GM21529 (cell line): Measurements from ENCODE around the gene HSF2BP.
A peak's percentile ranks its signal among the peaks of the same experiment; 100 is the strongest.
"Not testable (repeated sequence)": the region's sequence is repeated elsewhere in the genome, so short reads cannot be mapped to it uniquely, and the experiment has no call there.

Source experiments
- ATAC-seq: cut with Tn5 transposase; IDR thresholded peaks from one replicate; pipeline ENCODE4 v1.9.1; 2021; ENCODE audit not compliant: unreplicated experiment

The HSF2BP gene

DNA sequence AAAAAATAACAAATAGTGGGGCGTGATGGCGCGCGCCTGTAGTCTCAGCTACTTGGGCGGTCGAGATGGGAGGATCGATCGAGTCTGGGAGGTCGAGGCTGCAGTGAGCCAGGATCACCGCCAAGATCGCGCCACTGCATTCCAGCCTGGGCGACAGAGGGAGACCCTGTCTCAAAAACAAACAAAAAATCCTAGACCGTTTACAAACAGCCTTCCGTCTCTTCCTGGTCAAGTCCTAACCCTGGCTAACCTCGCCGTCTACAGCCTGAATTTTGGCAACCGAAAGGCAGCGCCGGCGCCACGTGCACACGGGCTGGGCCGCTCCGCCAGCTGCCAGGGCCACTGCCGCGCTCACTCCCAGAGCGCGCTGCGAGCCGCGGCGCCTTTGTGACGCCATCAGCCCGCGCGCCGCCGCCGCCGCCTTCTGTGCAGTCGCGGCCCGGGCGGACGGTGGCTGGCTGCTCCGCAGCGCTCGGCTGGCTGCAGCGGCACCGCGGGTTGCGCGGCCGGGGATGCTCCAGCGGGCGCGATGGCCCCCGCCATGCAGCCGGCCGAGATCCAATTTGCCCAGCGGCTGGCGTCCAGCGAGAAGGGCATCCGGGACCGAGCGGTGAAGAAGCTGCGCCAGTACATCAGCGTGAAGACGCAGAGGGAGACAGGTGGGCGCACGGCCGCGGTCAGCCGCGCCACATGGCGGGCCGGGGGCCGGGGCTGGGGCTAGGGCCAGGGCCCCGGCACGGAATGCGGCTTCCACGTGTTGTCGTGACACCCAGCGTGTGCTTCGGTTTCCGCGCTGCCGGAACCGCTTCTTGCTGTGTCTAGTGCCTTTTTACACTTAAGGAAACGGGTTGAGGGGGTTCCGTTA, at the start of gene HSF2BP, which contains the start of gene RRP1B:
TSS of gene HSF2BP (minus strand) at position 353 of the 865 bp plus-strand sequence. CDS start 1,392 bp downstream, outside the sequence.
TSS of gene RRP1B (plus strand) at position 425 of the 865 bp plus-strand sequence. CDS start at position 530, 105 bp downstream.
- ATAC-seq, result peak; percentile 71

DNA sequence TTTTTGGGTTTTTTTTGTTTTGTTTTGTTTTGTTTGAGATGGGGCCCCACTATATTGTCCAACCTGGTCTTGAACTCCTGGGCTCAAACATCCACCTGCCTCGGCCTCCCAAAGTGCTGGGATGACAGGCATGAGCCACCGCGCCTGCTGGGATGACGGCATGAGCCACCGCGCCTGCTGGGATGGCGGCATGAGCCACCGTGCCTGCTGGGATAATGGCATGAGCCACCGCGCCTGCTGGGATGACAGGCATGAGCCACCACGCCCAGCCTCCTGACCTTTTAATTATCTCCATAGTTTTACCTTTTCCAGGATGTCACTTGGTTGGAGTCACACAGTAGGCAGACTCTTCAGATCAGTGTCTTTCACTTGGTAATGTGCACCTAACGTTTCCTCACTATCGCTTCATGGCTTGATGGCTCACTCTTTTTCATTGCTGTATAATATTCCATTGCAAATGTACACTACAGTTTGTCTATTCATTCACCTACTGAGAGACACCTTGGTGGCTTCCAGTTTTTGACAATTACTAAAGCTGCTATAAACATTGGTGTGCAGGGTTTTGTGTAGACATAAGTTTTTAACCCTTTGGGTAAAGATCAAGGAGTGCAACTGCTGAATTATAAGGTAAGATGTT, 49.6 kb upstream of the HSF2BP start:
- no peak for ATAC-seq

DNA sequence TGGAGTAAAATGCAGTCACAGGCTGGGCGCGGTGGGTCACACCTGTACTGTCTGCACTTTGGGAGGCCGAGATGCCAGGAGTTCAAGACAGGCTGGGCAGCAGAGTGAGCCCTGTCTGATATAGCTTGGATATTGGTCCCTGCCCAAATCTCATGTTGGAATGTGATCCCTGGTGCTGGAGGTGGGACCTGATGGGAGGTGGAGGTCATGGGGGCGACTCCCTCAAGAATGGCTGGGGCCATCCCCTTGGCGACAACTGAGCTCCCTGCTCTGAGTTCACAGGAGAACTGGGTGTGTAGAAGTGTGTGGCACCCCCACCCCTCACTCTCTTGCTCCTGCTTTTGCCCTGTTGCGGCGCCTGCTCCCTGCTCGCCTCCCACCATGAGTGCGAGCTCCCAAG, 48.2 kb upstream of the HSF2BP start:
- ATAC-seq, result no peak

DNA sequence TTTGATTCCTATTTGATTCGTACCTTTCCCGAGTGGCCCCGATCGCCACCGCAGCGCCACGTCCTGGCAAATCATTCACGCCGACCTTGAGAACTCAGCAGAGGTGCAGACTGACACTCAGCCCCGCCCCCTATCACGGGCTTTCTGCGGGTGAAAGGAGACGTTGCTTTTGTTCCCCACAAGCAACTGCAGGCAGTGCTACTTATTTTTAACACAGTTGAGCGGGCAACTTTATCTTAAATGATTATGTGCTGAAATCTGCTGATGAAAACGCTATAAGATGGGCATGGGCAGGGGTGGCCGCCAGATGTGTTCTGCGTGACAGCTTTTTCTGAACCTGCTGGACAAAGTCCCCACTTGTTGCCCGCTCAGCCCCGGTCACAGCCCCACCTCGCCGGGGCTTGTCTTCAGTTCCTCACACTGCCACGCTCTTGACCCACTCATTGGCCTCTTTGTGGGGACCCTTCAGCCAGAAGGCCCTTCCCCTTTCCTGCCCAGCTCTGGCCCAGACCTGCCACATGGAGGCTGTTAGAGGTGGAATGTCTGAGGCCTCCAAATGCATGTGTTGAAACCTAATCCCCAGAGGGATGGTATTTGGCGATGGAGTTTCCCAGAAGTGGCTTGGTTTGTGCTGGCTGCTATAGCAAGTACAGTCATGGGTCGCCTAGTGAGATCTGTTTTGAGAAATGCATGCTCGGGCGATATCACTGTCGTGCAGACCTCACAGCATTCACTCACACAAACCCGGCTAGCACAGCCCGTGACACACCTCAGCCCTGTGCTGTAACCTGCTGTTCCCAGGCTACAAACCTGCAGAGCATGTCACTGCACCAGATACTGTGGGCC, 44.0 kb upstream of the HSF2BP start:
- no peak for ATAC-seq

DNA sequence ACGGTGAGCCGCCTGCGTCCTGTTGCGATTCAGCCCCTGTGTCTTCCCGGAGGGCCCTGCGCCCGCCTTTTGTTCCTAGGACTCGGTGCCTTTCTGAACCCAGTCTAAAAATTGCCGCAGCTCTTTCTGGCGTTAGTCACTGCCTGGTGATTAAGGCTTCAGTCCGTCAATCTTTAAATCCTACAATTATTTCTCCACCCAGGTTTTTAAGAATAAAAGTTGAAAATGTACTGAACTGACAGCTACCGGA, 43.4 kb upstream of the HSF2BP start:
- ATAC-seq, result no peak

DNA sequence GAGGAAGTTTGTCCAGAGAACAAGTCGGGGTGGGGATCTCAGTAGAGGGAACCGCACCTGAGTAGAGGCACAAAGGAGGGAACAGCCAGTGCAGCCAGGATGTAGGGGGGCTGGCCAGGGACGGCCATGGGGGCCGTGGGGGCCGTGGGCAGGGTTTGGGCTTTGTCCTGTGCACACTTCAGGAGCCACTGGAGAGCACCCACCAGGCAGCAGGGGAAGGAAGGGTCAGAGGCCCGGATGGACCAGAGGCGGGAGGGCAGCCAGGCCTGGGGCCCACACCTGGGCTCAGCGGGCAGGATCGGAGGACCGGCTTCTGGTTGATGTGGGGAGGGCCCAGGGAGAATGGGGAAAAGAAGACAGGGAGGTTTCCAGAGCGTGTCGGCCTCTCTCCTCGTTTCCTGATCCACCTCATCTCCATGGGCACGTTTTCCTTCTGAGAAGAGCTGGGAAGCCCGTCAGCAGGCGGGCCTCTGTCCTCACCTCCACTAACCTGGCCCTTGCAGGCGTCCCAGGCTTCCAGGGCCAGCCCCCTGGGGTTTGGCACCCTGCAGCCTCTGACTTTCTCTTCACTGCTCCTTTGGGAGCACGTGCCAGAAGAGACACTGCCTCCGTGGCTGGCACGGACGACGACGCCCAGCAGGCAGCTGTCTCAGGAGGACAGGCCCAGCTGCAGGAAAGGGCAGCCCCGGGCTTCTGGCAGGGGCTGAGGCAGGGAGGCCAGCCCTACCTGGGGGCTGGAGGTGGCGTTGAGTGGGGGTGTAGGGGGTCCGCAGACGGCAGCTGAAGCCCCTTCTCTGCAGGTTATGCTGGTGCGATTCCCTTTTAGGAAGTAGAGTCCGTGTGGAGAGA, 42.9 kb upstream of the HSF2BP start:
- ATAC-seq, result no peak

DNA sequence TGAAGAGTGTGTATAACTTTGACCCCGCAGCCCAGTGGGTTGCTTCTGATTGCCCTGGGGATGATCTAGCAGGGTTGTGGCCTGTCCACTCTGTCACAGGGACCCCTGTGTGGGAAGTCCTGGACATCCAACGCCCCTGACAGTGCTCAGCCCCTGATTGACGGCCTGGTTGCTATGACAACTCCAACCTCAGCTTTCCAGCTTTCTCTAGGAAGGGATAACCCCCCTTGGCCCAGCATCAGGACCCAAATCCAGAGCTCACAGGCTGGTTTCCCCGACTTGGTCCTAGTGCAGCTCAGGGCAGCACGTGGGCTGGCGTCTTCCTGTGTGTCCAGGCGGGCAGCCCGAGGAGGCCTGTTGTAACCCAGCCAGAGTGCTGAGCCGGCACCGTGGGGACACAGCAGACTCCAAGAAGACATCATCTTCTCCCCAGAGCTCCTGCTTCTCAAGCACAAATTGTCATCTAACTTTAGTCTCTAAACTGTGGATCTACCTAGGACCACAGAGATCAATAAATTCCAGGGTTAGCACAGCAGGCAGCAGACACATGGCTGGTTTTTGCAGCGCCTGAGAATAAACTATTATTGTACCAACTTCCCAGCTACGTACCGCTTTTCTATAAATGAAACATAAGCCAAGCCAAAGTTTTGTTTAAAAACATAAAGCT, 40.8 kb upstream of the HSF2BP start:
- no peak for ATAC-seq

DNA sequence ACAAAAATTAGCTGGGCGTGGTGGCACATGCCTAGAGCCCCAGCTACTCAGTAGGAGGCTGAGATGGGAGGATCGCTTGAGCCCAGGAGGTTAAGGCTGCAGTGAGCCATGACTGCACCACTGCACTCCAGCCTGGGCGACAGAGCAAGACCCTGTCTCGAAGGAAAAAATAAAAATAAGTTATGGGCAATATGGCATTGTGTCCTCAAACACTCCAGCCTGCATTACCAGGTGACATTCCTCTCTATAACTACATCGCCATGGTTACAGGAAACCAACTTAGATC, 40.1 kb upstream of the HSF2BP start:
- ATAC-seq, result not testable (repeated sequence)

DNA sequence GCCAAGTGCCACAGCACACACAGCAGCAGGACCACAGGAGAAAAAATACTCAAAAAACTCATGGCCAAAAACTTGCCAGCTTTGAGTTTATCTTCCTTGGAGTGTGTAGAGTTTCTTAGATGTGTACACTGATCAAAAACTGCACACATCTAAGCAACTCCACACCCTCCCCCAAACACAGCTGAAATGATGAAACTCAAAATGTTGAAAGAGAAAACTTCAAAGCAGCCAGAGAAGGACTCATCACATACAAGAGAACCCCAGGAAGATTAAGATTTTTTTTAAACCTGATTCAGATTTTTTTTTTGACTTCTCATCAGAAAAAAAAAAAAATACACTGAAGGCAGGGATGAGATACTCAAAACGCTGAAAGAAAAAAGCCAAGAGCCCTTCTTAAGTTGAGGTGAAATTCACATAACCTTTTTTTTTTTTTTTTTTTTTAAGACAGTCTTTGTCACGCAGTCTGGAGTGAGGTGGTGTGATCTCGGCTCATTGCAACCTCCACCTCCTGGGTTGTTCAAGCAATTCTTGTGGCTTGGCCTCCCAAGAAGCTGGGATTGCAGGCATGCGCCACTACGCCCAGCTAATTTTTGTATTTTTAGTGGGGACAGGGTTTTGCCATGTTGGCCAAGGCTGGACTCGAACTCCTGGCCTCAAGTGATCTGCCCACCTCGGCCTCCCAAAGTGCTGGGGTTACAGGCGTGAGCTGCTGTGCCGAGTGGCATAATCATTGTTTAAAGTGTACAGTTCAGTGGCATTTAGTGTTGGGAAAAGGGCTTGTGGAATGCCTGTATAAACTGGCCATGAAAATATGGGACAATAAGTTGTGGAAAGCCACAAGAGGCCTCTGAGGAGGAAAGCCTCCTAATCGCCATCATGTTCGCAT, 38.7 kb upstream of the HSF2BP start:
- ATAC-seq, result no peak

DNA sequence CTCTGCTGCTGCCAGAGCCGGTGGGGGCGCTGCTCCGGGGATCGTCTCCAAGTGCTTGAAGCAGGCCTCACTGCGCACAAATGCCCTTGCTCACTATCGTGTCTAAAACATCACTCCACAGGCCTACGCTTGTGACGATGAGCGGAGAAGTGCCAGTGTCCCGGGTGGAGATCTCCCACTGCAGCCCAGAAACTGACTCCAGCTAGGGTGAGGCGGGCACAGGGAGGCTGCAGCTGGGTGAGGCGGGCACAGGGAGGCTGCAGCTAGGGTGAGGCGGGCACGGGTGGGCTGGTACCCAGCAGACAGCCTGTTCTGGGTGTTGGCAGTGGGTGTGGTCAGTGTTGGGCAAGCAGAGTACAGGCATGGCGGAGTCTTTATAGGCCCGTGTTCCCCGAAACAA, 36.9 kb upstream of the HSF2BP start:
- no peak for ATAC-seq

DNA sequence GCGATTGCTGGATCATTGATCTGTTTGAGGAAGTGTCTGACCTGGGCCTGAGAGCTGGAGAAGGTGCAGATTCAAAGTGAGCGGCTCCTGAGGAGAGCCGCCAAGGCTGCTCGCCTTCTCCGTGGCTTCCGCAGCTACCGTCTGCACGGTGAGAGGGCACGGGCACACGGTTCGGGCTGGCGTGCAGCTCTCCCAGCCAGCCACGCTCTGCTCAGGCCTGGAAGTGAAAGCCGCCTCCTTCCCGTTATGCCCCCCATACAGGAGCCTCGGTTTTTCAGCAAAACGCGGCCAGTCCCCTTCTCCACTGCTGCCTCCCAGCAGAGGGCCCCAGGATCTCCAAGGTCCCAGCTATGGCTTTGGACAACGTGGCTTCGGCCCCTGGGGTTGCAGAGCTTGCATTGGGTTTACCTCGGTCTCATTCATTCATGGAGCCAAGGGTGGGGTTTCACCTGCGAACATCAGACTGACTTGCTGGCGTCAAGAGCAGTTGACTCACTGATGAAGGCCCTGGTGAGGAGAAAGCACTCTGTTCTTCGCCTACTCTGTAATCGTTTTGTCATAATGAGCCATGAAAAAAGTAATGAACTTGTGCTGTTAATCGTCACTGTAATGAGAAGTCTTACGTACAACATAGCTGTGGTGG, 35.3 kb upstream of the HSF2BP start:
- ATAC-seq, result no peak

DNA sequence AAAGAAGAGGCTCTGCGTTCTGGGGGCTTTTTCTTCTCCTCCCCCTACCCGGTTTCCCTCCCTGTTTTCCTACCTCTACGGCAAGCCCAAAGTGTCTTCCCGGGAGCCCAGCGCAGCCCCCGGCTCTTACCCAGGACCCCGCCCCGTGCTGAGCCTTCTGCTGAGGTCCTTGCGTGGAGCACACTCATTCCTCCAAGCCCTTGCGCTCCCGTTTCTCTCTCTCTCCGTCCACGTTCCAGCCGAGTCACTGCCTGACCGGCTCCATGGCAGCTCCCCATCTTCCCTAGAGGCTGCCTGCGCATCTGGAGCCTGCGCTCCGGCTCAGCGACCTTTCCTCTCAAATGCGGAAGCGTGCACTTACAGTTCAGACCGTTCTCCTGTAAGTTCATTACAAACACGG, 34.7 kb upstream of the HSF2BP start:
- ATAC-seq, result no peak

DNA sequence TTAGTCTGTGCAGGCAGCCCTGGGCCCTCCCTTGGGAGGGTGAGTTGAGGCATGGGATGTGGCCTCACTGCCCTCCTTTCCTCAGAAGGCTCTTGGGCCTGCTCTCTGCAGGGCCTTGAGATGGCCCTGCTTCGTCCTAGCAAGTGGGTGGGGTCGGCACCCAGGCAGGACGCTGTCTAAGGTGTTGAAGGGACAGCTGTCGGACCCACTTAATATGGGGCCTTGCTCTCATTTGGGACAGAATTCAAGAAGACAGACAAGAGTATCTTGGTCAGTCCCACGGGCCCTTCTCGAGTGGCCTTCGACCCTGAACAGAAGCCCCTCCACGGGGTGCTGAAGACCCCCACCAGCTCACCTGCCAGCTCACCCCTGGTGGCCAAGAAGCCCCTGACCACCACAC, 33.7 kb upstream of the HSF2BP start:
- no peak for ATAC-seq

DNA sequence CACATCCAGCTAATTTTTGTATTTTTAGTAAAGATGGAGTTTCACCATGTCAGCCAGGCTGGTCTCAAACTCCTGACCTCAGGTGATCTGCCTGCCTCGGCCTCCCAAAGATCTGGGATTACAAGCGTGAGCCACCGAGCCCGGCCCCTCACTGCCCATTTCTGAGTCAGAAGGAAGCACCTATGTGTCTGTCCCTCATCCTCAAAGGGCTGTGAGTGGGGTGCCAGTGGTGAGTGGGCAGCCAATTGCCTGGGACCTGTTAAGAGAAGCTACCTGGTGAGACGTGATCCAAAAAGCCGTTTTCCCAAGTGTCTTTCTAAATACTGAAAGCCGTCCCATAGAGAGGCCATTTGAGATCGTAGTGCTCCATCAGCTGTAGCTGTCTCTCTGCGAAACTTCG, 32.5 kb upstream of the HSF2BP start:
- no peak for ATAC-seq

DNA sequence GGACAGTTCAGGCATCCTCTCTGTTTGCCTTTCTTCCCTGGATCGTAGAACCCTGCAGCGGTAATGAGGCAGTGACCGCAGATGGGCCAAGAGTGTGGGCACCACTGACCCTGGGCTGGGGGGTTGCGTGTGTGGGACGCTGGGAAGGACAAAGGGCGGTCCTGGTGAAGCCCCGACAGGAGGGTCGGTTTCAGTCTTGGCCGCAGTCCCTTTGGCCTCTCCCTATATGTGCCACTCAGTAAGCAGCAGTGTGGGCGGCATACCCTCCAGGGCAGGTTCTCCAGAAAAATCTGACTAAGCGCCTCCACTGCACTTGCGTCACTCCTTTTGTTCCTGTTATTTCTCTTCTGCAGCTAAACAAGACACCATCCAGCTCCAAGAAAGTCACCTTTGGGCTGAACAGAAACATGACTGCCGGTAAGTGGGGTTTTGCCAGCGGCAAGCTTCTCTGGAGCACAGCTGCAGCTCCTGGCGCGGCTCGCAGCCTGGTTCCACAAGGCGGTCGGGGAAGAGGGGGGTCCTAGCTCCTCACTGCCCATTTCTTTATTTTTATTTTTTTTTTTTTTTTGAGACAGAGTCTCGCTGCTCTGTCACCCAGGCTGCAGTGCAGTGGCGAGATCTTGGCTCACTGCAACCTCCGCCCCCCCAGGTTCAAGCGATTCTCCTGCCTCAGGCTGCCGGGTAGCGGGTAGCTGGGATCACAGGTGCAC, 32.0 kb upstream of the HSF2BP start:
- no peak for ATAC-seq

DNA sequence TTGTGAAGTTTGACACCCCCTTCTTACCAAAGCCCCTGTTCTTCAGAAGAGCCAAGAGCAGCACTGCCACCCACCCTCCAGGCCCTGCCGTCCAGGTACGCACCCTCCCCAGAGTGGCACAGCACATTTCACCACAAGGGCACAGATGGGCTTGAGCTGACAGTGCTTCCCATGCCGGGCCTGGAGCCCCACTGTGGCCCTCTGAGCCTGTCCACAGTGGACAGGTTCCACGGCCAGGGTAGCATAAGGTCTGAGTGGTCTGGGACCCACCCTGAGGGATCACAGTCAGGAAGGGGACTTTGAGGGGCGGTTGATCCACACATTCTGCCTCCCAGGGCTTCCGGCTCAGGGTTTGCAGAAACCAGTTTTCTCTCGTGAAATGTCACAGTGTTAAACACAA, 31.1 kb upstream of the HSF2BP start:
- ATAC-seq, result no peak

DNA sequence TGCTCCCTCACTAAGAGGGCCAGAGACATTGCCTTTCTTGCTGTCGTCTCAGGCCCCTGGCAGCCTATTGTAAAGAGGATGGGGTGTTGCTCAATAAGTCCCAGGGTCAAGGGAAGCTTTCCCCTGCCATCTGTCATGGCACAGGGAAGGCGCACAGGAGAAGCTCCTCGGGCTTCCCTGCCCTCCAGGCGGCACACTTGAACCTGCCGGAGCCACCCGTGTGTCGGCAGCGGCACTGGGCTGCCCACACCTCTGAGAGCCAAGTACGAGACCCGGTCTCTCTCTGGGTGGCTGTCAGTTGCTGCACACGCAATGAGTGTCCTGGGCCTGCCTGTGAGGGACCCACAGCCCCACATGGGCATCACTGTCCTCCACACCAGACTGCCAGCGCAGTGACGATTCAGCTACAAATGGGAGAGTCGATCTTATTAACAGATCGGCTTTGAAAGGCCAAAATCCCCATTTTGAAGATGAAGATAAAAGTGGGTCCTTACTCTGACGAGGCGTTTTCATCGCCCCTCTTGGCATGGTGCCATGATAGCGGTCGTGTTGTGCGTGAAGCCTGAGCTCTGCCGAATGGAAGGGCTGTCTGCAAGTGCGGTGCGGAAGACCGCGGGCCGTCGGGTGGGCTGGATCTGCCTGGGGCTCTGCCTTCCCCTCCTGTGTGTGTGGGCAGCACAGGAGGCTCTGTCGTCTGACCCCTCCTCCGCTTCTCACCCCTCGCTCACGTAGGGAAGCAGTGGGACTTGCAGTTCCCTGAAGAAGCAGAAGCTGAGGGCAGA, 30.5 kb upstream of the HSF2BP start:
- ATAC-seq, result no peak

DNA sequence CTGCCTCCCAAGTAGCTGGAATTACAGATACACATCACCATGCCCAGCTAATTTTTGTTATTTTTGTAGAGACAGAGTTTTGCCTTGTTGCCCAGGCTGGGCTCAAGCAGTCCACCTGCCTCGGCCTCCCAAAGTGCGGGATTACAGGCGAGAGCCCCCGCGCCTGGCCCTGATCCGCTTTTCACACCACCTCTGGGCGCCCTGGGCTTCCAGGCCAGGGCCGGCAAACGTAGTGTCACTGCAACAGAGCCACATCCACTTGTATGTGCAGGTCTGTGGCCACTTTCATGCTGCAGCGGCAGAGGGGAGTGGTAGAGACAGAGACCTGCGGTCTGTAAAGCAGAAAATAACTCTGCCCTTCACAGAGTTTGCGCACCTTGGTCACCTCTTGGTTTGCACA, 29.6 kb upstream of the HSF2BP start:
- ATAC-seq, result no peak
